CD14-positive monocyte (primary cell): Measurements from ENCODE around the gene SHROOM1. TPM values are rescaled to one million over a fixed set of nuclear protein-coding genes. Genes with fewer than 3 reads are reported as not detected.

Experiments
- DNase-seq, 3 donors: peaks; one replicate each; pipeline ENCODE4 v3.0.0-alpha.2; 2011 to 2022
- H2AFZ ChIP-seq: 2 replicates; pipeline ENCODE4 v1.6.0; 2012; ENCODE audit warnings: mild to moderate bottlenecking, low read depth, low read length, inconsistent platforms; ENCODE audit not compliant: insufficient read depth, poor library complexity, severe bottlenecking
- H3K27ac ChIP-seq, 2 donors: 1 replicate in 1 of 2; 2 replicates in 1 of 2; pipeline ENCODE4 v1.5.1; 2012 to 2013; ENCODE audit warnings: low read length in 2 of 2, control low read depth in 1 of 2, inconsistent platforms in 1 of 2, low read depth in 1 of 2, mild to moderate bottlenecking in 1 of 2
- H3K27me3 ChIP-seq, 2 donors: one replicate each; pipeline versions ENCODE4 v1.6.0 to v1.6.1; 2011 to 2013; ENCODE audit warnings: low read length in 2 of 2; ENCODE audit not compliant: control insufficient read depth in 2 of 2, insufficient read depth in 2 of 2
- H3K36me3 ChIP-seq, 2 donors: replicated peaks in 1 of 2; 1 replicate in 1 of 2; 2 replicates in 1 of 2; pipeline versions ENCODE4 v1.5.1 to v1.6.1; 2012 to 2013; ENCODE audit warnings: low read length in 2 of 2, control low read depth in 1 of 2, inconsistent platforms in 1 of 2, mild to moderate bottlenecking in 1 of 2; ENCODE audit not compliant: insufficient read depth in 2 of 2, control insufficient read depth in 1 of 2
- H3K4me1 ChIP-seq, 2 donors: 1 replicate in 1 of 2; 2 replicates in 1 of 2; pipeline versions ENCODE4 v1.5.1 to v1.6.1; 2012 to 2013; ENCODE audit warnings: low read length in 2 of 2, control low read depth in 1 of 2, inconsistent platforms in 1 of 2, mild to moderate bottlenecking in 1 of 2, moderate library complexity in 1 of 2; ENCODE audit not compliant: insufficient read depth in 2 of 2, control insufficient read depth in 1 of 2
- H3K4me2 ChIP-seq: replicated peaks from 2 replicates; pipeline ENCODE3; 2012; ENCODE audit warnings: low read length, moderate library complexity, mild to moderate bottlenecking; ENCODE audit not compliant: poor library complexity, severe bottlenecking; ENCODE audit errors: extremely low read depth
- H3K4me3 ChIP-seq, 3 experiments: fragments of 200-600 bp in 1 of 3; sonication (generic) in 1 of 3; replicated peaks in 1 of 3; 1 replicate in 2 of 3; 2 replicates in 1 of 3; pipeline ENCODE4 v1.5.1; 2011 to 2013; ENCODE audit warnings: low read length in 3 of 3, mild to moderate bottlenecking in 3 of 3, control low read depth in 2 of 3, low read depth in 2 of 3, inconsistent platforms in 1 of 3, moderate library complexity in 1 of 3
- H3K79me2 ChIP-seq: 2 replicates; pipeline ENCODE4 v1.6.0; 2012; ENCODE audit warnings: mild to moderate bottlenecking, control low read depth, inconsistent platforms, low read length, moderate library complexity; ENCODE audit not compliant: insufficient read depth
- H3K9ac ChIP-seq: 2 replicates; pipeline ENCODE4 v1.6.0; 2017; ENCODE audit warnings: low read length, mild to moderate bottlenecking; ENCODE audit not compliant: insufficient read depth, poor library complexity, severe bottlenecking
- H3K9me3 ChIP-seq, 2 donors: replicated peaks in 1 of 2; 1 replicate in 1 of 2; 2 replicates in 1 of 2; pipeline versions ENCODE4 v1.5.1 to v1.6.1; 2012 to 2013; ENCODE audit warnings: low read length in 2 of 2, control low read depth in 1 of 2; ENCODE audit not compliant: control insufficient read depth in 1 of 2, insufficient read depth in 1 of 2
- H4K20me1 ChIP-seq: 2 replicates; pipeline ENCODE4 v1.6.0; 2012; ENCODE audit warnings: mild to moderate bottlenecking, low read length, control low read depth, moderate library complexity; ENCODE audit not compliant: insufficient read depth
- H3K27ac Mint-ChIP-seq, 7 donors: one replicate each; pipeline ENCODE4 v1.8.0; 2020; ENCODE audit warnings: mild to moderate bottlenecking in 7 of 7, mixed read lengths in 7 of 7, moderate library complexity in 6 of 7, inconsistent platforms in 2 of 7
- H3K27me3 Mint-ChIP-seq, 3 donors: one replicate each; pipeline ENCODE4 v1.8.0; 2021 to 2022; ENCODE audit warnings: low read depth in 3 of 3, mild to moderate bottlenecking in 3 of 3, mixed read lengths in 3 of 3, moderate library complexity in 3 of 3, inconsistent platforms in 1 of 3
- H3K36me3 Mint-ChIP-seq, 2 donors: one replicate each; pipeline ENCODE4 v1.8.0; 2020; ENCODE audit warnings: mixed read lengths in 2 of 2, inconsistent platforms in 1 of 2, mild to moderate bottlenecking in 1 of 2
- H3K4me1 Mint-ChIP-seq: one replicate; pipeline ENCODE4 v1.8.0; 2020; ENCODE audit warnings: mild to moderate bottlenecking, mixed read lengths
- H3K4me3 Mint-ChIP-seq, 2 donors: one replicate each; pipeline ENCODE4 v1.8.0; 2020; ENCODE audit warnings: mild to moderate bottlenecking in 2 of 2, mixed read lengths in 2 of 2, moderate library complexity in 1 of 2
- H3K9me3 Mint-ChIP-seq, 7 donors: one replicate each; pipeline ENCODE4 v1.8.0; 2020 to 2022; ENCODE audit warnings: mixed read lengths in 7 of 7, mild to moderate bottlenecking in 6 of 7, moderate library complexity in 6 of 7, inconsistent platforms in 2 of 7
- WGBS: methylation state at CpG from one replicate; pipeline ENCODE4 v1.1.5; 2013; ENCODE audit warnings: missing lambda C conversion rate; ENCODE audit not compliant: insufficient coverage; 5-methylcytosine and 5-hydroxymethylcytosine counted together
- intact Hi-C, 2 donors: fragments of 100-400 bp; cut with micrococcal nuclease; formaldehyde crosslinking; loops; one replicate each; pipeline versions ENCODE4 v1.15.0 to v1.15.1; 2023
- polyA plus RNA-seq, 3 donors: library from polyadenylated mRNA; depleted of rRNA in 1 of 3; unstranded in 2 of 3; stranded (reverse) in 1 of 3; fragments of 300-500 nt in 2 of 3; fragments of >200 nt in 1 of 3; fragmentation: Illumina TruSeq in 2 of 3; gene quantifications; 1 replicate in 2 of 3; 2 replicates in 1 of 3; pipeline ENCODE4 v1.2.3, GENCODE V29; 2012 to 2021
- TF ChIP-seq, protein P1 (sequence below): fragments of 200-600 bp; IDR thresholded peaks from one replicate; pipeline ENCODE4 v1.8.0; 2022; ENCODE audit warnings: antibody characterized with exemption, mild to moderate bottlenecking

The SHROOM1 gene
- polyA plus RNA-seq, 3 donors, result 6.4 to 27.0 (median 16.1) TPM

DNA sequence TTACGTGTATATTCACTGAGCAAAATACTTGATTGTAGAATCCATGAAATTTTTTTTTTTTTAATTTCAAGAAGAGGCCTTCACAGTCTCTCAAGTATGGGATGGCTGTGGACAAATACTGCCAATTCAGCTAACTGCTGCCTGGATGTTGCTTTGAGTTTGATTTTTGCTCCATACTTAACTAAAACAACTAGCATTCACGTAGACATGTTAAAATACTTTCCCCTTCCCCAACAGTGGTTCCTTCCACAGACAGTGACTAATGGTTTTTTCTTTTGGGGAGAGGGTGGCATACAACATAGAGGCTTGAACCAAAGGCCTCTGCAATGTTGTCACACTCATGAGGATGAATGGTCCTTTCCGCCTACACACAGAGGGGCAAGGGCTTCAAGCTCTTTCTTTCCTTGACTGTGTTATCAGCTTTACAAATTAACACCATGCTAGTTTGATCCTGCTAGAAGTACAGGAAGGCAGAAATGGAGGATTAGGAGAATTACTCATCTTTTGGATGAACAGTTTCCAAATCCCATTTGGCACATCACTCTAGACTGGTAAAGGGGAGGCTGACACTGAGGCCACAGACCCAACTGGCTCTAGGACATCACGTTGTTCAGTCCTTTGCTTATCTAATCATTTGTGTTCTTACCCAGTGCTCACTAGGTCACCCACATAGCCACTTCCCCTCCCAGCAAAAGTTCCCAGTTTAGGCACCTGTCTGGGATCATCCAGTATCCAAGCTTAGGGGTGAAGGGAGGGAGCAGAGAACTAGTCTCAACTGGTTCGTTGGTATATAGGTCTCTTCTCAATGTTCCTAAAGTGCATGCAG lies 41.2 kb upstream of the SHROOM1 start:
- peaks cover 11% of the 10 kb centered on the region for H3K79me2 ChIP-seq
- peaks cover 7 to 12% of the 10 kb centered on the region in 2 donors for H3K4me1 ChIP-seq
- no peak overlapping the region for H3K4me3 ChIP-seq
- no peak overlapping the region for H3K4me3 Mint-ChIP-seq
- H3K27ac ChIP-seq, result no peak overlapping the region
- H3K9me3 Mint-ChIP-seq, result no peaks in the 10 kb centered on the region
- H3K36me3 ChIP-seq, result peaks cover 21 to 79% of the 10 kb centered on the region in 2 donors
- TF ChIP-seq, protein P1, sequence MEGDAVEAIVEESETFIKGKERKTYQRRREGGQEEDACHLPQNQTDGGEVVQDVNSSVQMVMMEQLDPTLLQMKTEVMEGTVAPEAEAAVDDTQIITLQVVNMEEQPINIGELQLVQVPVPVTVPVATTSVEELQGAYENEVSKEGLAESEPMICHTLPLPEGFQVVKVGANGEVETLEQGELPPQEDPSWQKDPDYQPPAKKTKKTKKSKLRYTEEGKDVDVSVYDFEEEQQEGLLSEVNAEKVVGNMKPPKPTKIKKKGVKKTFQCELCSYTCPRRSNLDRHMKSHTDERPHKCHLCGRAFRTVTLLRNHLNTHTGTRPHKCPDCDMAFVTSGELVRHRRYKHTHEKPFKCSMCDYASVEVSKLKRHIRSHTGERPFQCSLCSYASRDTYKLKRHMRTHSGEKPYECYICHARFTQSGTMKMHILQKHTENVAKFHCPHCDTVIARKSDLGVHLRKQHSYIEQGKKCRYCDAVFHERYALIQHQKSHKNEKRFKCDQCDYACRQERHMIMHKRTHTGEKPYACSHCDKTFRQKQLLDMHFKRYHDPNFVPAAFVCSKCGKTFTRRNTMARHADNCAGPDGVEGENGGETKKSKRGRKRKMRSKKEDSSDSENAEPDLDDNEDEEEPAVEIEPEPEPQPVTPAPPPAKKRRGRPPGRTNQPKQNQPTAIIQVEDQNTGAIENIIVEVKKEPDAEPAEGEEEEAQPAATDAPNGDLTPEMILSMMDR, result no peak
- H2AFZ ChIP-seq, result no peak overlapping the region
- no peak for DNase-seq
- peaks cover 0 to 2% (median 2%) of the 10 kb centered on the region in 3 donors for H3K27me3 Mint-ChIP-seq
- peaks cover 8% of the 10 kb centered on the region for H3K4me1 Mint-ChIP-seq
- H3K9ac ChIP-seq, result no peak overlapping the region
- peaks cover 43 to 67% of the 10 kb centered on the region in 2 donors for H3K36me3 Mint-ChIP-seq
- H3K4me2 ChIP-seq, result no peak overlapping the region
- no peaks in the 10 kb centered on the region for H4K20me1 ChIP-seq
- no peaks in the 10 kb centered on the region for H3K27me3 ChIP-seq
- no peaks in the 10 kb centered on the region for H3K9me3 ChIP-seq
- H3K27ac Mint-ChIP-seq, result peak overlapping the region in 3 of 7 donors; percentile 8 to 43 (median 42)
- WGBS, result 100% methylated on average over 2 of the region's 5 CpGs
- intact Hi-C loops, result no loop called here

DNA sequence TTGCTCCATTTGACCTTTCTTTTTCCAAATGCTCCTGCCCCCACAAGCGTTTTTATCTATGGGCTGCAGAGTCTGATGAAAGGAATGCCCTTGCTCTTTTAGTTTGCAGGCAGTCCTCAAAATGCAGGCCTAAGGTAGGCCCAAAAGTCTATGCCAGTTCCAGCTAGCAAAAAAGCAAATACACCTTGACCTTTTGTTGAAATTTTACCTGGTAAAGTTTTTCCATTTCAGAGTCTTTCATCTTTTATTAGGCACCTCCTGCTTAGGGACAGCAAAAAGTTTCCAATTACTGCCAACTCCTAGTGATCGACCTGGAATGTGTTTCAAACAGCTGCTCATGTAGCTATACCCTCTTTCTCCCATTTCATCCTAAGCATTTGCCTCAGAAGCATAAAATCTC lies 40.4 kb upstream of the SHROOM1 start:
- H3K27me3 ChIP-seq, result no peaks in the 10 kb centered on the region
- peaks cover 0 to 2% (median 2%) of the 10 kb centered on the region in 3 donors for H3K27me3 Mint-ChIP-seq
- H3K4me2 ChIP-seq, result no peak overlapping the region
- no peak overlapping the region for H3K4me3 ChIP-seq
- H3K4me3 Mint-ChIP-seq, result no peak overlapping the region
- peaks cover 21 to 72% of the 10 kb centered on the region in 2 donors for H3K36me3 ChIP-seq
- no peak overlapping the region for H3K27ac ChIP-seq
- no peak overlapping the region for H2AFZ ChIP-seq
- DNase-seq, result no peak
- peaks cover 17% of the 10 kb centered on the region for H3K79me2 ChIP-seq
- no peaks in the 10 kb centered on the region for H3K9me3 Mint-ChIP-seq
- peaks cover 13% of the 10 kb centered on the region for H3K4me1 Mint-ChIP-seq
- peaks cover 11 to 18% of the 10 kb centered on the region in 2 donors for H3K4me1 ChIP-seq
- H4K20me1 ChIP-seq, result no peaks in the 10 kb centered on the region
- WGBS, result 83% methylated on average over 1 of the region's 2 CpGs
- intact Hi-C loops, result no loop called here
- H3K9ac ChIP-seq, result no peak overlapping the region
- H3K36me3 Mint-ChIP-seq, result peaks cover 38 to 62% of the 10 kb centered on the region in 2 donors
- H3K27ac Mint-ChIP-seq, result peak overlapping the region in 2 of 7 donors; percentile 3 to 12
- no peaks in the 10 kb centered on the region for H3K9me3 ChIP-seq
- TF ChIP-seq, protein P1, result no peak
